GM12875 (cell line): Measurements from ENCODE around the gene TENT4A.
A peak's percentile ranks its signal among the peaks of the same experiment; 100 is the strongest.

Source experiments
- H3K4me3 ChIP-seq: one replicate; pipeline ENCODE4 v1.5.1; 2011; ENCODE audit warnings: low read depth, low read length, control low read depth
- TF ChIP-seq, protein P1 (sequence below): IDR thresholded peaks from 2 replicates; pipeline ENCODE4 v1.5.1; 2011; ENCODE audit warnings: low read depth, mild to moderate bottlenecking, control low read depth, inconsistent platforms, low read length, moderate library complexity, borderline replicate concordance; ENCODE audit not compliant: insufficient read depth

Gene TENT4A

GRCh38 chr5:6728011-6728794, 15.0 kb downstream of the TENT4A start:
- H3K4me3 ChIP-seq, result peak overlapping the region; percentile 23
- TF ChIP-seq, protein P1, sequence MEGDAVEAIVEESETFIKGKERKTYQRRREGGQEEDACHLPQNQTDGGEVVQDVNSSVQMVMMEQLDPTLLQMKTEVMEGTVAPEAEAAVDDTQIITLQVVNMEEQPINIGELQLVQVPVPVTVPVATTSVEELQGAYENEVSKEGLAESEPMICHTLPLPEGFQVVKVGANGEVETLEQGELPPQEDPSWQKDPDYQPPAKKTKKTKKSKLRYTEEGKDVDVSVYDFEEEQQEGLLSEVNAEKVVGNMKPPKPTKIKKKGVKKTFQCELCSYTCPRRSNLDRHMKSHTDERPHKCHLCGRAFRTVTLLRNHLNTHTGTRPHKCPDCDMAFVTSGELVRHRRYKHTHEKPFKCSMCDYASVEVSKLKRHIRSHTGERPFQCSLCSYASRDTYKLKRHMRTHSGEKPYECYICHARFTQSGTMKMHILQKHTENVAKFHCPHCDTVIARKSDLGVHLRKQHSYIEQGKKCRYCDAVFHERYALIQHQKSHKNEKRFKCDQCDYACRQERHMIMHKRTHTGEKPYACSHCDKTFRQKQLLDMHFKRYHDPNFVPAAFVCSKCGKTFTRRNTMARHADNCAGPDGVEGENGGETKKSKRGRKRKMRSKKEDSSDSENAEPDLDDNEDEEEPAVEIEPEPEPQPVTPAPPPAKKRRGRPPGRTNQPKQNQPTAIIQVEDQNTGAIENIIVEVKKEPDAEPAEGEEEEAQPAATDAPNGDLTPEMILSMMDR, result no peak

- H3K4me3 ChIP-seq, result no peak overlapping the region
- TF ChIP-seq, protein P1, result no peak
These were observed 15.6 kb downstream of the TENT4A start for GRCh38 chr5:6728795-6729183.

GRCh38 chr5:6729386-6730310, 16.4 kb downstream of the TENT4A start:
- no peak overlapping the region for H3K4me3 ChIP-seq
- TF ChIP-seq, protein P1, result no peak

GRCh38 chr5:6730407-6730806, 17.2 kb downstream of the TENT4A start:
- TF ChIP-seq, protein P1, result no peak
- no peak overlapping the region for H3K4me3 ChIP-seq

DNA sequence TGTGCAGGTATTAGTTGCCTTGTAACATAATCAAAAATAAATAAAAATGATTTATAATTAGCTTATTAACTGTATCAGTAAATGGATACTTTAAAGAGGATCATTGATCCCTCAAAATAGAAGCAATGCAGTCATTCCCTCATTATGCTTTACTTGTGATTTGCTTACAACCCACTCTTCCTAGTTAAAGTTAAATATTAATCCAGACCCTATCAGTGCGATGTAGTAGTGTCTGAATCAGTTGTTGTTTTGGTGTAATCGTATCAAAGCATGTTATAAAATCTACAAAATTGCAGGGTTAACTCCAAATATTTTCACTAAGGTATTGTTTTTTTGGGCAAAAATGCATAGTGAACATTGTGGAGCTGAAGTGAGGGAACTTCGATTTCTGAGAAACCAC, 17.6 kb downstream of the TENT4A start:
- no peak overlapping the region for H3K4me3 ChIP-seq
- TF ChIP-seq, protein P1, result no peak

- TF ChIP-seq, protein P1, result no peak
- H3K4me3 ChIP-seq, result no peak overlapping the region
These were observed 18.4 kb downstream of the TENT4A start for GRCh38 chr5:6731465-6732237.
